ENCODE results near the gene ZXDC.

ZXDC gene

DNA sequence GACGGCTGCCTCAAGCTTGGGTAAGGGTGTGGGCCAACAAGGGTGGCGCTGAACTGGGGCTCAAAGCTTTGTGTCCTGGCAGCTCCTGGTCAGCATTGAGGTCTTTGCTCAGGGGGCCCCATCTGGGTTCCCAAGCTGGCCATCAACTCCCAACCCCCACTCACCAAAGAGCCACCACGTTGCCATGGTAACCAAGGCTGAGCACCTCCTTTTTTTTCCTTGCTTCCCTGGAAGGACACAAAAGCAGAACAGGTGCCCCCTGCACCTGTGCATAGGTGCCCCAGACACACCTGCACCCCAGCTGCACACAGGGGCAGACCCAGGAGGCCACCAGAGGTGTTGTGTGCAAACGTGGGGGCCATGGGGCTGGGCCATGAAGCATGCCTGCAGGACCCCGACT, 25.4 kb upstream of the ZXDC start:
- no peaks in the 10 kb centered on the region for H3K9me3 Mint-ChIP-seq
- peaks cover 8% of the 10 kb centered on the region for H3K4me1 Mint-ChIP-seq (ENCODE audit: low read depth)
- no peaks in the 10 kb centered on the region for H3K36me3 Mint-ChIP-seq (ENCODE audit: low read depth)
- H3K27ac Mint-ChIP-seq: no peak overlapping the region
- H3K27me3 Mint-ChIP-seq: peaks cover 6% of the 10 kb centered on the region
- intact Hi-C loops (cut with micrococcal nuclease): no loop called here
- H3K4me3 Mint-ChIP-seq: no peak overlapping the region

DNA sequence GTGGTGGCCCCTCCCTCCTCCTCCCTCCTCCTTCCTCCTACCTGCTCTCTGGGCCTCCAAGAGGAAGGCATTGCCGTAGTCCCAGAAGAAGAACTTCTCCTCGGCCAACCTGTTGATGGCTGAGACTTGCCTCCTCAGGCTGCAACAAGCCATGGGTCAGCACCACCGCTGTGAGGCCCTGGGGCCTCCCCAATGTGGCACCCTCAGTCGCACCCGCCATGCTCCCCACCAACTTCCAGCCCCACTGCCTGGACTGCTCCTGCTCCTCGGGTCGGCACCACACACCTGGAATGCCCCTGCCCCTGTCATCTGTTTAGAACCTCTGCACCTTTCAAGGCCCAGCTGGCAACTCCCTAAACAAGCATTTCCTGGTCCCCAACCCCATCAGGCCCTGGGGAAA, 24.3 kb upstream of the ZXDC start:
- peaks cover 2% of the 10 kb centered on the region for H3K27me3 Mint-ChIP-seq
- H3K4me1 Mint-ChIP-seq (ENCODE audit: low read depth): peaks cover 8% of the 10 kb centered on the region
- no peak overlapping the region for H3K4me3 Mint-ChIP-seq
- intact Hi-C loops (cut with micrococcal nuclease): no loop called here
- no peak overlapping the region for H3K27ac Mint-ChIP-seq
- H3K9me3 Mint-ChIP-seq: no peaks in the 10 kb centered on the region
- H3K36me3 Mint-ChIP-seq (ENCODE audit: low read depth): no peaks in the 10 kb centered on the region

DNA sequence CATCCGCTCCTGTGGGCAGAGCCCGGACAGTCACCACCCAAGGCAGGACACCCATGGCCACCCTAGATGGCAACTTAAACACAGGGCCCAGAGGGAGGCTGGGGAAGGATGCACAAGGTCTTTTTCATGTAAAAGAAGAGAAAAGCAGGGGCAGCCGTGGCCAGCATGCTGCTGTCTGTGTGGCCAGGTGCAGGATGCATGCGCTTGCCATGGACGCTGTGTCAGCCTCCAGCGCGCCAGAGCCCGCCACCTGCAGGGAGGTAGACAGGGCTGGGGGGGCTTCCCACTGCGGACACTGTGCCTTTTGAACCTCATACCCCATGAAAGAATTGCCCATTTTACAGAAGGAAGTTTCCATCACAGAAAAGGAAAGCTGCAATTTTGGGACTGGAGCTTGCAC, 23.7 kb upstream of the ZXDC start:
- Mint-ChIP-seq H3K4me3 (no peak overlapping the region), H3K4me1 (ENCODE audit: low read depth) (peaks cover 8% of the 10 kb centered on the region), H3K27ac (no peak overlapping the region), H3K36me3 (ENCODE audit: low read depth) (no peaks in the 10 kb centered on the region), H3K9me3 (no peaks in the 10 kb centered on the region), H3K27me3 (peaks cover 2% of the 10 kb centered on the region)
- intact Hi-C loops (cut with micrococcal nuclease): no loop called here

DNA sequence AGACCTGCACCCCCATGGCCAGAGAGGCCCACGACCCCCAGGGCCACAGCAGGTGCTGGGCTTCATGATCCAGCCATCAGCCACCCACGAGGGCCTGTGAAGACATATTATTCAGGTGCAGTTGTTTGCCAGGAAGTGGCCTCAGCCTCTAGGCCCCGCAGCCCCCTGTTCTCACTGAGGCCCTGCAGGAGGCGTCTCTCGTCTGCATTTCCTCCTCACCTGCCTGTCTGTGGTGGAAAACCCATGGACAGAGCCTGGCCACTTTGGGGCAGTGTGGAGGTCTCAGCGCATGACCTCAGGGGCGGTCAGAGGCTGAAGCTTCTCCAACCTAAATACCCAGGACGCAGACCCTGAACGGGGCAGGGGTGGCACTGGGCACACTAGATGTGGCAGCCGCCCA, 23.2 kb upstream of the ZXDC start:
- no peak overlapping the region for H3K27ac Mint-ChIP-seq
- H3K36me3 Mint-ChIP-seq (ENCODE audit: low read depth): no peaks in the 10 kb centered on the region
- no peak overlapping the region for H3K4me3 Mint-ChIP-seq
- intact Hi-C loops (cut with micrococcal nuclease): no loop called here
- peaks cover 2% of the 10 kb centered on the region for H3K27me3 Mint-ChIP-seq
- H3K9me3 Mint-ChIP-seq: no peaks in the 10 kb centered on the region
- peaks cover 8% of the 10 kb centered on the region for H3K4me1 Mint-ChIP-seq (ENCODE audit: low read depth)

DNA sequence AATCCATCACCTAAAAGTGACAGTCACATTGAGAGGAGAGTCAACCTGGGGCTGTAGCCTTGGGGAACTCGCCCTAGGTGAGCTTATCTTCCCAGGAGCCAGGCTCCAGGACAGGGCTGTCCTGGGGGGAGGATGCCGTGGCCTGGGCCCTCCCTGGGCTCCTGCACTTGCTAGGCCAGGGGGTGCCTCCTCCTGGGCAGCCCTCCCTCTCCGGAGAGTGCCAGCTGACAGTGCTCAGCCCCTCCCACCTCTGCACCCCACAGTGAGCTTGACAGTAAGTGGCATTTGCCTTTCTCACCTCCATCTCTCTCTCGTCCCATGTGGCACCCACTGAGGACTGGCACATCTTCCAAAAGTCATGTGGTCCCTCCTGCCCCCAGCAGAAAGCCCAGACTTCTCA, 22.8 kb upstream of the ZXDC start:
- Mint-ChIP-seq H3K4me1 (ENCODE audit: low read depth) (peaks cover 8% of the 10 kb centered on the region), H3K27me3 (peaks cover 2% of the 10 kb centered on the region)
- intact Hi-C loops (cut with micrococcal nuclease): no loop called here

DNA sequence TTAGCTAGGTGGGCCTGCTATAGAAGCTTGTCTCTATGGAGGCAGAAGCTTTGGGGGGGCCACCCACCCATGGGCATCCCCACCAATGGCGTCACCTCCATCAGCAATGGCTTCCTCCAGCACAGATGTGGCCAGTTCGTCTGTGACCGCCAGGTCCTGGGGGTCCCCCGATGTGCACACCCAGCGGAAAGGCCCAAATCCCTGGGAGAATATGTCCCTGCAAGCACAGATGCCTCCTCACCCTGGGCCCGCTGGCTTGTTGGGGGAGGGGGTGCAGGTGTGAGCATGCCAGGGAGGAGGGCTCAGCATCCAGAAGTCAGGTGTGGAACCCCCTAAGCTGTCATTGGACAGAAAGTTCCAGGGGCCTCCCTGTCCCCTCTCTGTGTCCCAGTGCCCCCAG, 22.3 kb upstream of the ZXDC start:
- Mint-ChIP-seq H3K4me1 (ENCODE audit: low read depth) (peaks cover 8% of the 10 kb centered on the region), H3K9me3 (no peaks in the 10 kb centered on the region), H3K4me3 (no peak overlapping the region), H3K27ac (no peak overlapping the region), H3K27me3 (peaks cover 2% of the 10 kb centered on the region), H3K36me3 (ENCODE audit: low read depth) (no peaks in the 10 kb centered on the region)
- intact Hi-C loops (cut with micrococcal nuclease): no loop called here

More for the DNA sequence above, 22.8 kb upstream of the ZXDC start:
- no peaks in the 10 kb centered on the region for H3K9me3 Mint-ChIP-seq
- no peak overlapping the region for H3K4me3 Mint-ChIP-seq
- no peaks in the 10 kb centered on the region for H3K36me3 Mint-ChIP-seq (ENCODE audit: low read depth)
- no peak overlapping the region for H3K27ac Mint-ChIP-seq

DNA sequence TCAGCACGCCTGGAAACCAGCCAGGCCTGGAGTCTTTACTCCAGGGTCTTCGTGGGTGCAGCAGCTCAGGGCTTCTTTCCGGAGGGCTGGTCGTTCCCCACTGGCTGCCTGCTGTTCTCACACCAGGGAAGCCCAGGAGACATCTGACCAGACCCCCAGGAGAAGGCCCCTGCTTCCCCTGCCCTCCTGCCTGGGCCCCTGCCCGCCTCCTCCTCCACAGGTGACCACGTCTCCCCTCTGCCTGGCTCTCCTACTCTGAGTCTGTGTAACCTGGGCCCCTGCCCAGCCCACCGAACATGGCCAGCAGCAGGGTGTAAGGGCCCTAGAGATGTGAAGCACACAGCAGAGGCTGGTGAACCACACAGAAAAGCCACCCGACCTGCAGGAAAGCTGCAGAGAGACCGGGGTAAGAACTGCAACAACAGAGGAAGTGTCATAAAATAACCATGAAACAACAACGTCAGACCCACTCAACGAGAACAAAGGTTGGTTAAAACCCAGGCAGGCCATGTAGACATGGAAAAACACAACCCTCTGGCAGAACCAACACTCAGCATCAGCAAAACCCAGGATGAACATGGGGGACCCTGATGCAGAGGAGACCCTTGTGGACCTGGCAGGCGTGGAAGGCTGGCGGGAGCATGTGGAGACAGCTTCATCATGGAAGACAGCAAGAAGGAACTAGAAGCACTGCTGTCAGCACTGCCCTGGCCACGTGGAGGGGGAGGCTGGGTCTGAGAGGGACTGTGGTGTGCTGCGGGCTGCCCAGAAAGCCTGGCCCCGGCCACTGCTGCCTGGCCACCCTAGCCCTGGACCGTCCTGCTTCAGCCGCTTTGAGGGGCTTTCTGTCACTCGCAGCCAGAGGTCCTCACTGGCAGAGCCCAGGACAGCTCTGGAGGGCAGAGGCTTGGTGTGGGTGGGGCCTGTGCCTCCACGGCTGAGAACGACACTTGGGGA, 21.5 kb upstream of the ZXDC start:
- H3K4me1 Mint-ChIP-seq (ENCODE audit: low read depth): peaks cover 9% of the 10 kb centered on the region
- no peak overlapping the region for H3K27ac Mint-ChIP-seq
- H3K36me3 Mint-ChIP-seq (ENCODE audit: low read depth): no peaks in the 10 kb centered on the region
- H3K27me3 Mint-ChIP-seq: peaks cover 2% of the 10 kb centered on the region
- intact Hi-C loops (cut with micrococcal nuclease): no loop called here
- H3K9me3 Mint-ChIP-seq: no peaks in the 10 kb centered on the region
- no peak overlapping the region for H3K4me3 Mint-ChIP-seq

DNA sequence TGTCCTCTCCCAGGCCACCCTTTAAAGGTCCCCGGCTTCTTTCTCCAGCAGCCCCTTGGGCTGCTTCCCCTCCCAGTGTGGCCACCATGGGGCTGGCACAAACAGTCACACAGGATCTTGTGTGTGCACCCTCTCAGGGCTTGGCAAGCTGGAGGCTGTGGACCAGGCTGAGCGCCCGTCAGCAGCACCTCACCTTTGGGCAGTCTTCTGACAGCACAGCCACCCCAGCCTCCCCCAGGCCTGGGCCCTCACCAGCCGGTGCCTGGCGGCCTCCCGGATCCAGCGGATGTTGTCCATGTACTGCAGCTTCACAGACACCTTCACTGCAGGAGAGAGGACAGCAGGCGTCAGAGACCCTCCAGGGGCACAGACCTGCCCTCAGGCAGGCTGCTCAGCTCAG, 20.1 kb upstream of the ZXDC start:
- H3K27me3 Mint-ChIP-seq: peaks cover 8% of the 10 kb centered on the region
- intact Hi-C loops (cut with micrococcal nuclease): no loop called here
- no peak overlapping the region for H3K27ac Mint-ChIP-seq

DNA sequence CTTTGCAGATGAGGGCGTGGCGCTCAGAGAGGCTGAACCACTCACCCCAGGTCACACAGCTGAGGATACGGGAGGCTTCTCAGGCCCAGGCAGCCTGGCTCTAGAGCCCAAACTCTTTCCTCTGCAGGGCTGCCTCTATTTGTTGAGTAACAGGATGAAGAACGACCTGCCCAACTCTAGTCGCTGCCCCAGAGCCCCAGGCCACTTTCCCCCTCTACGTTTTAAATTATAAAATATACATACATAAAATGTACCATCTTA, 19.2 kb upstream of the ZXDC start:
- peaks cover 8% of the 10 kb centered on the region for H3K27me3 Mint-ChIP-seq
- no peaks in the 10 kb centered on the region for H3K9me3 Mint-ChIP-seq
- H3K4me1 Mint-ChIP-seq (ENCODE audit: low read depth): peaks cover 23% of the 10 kb centered on the region
- H3K36me3 Mint-ChIP-seq (ENCODE audit: low read depth): no peaks in the 10 kb centered on the region
- intact Hi-C loops (cut with micrococcal nuclease): no loop called here
- no peak overlapping the region for H3K27ac Mint-ChIP-seq
- no peak overlapping the region for H3K4me3 Mint-ChIP-seq

More for the DNA sequence above, 20.1 kb upstream of the ZXDC start:
- Mint-ChIP-seq H3K9me3 (no peaks in the 10 kb centered on the region), H3K4me1 (ENCODE audit: low read depth) (peaks cover 23% of the 10 kb centered on the region), H3K4me3 (no peak overlapping the region), H3K36me3 (ENCODE audit: low read depth) (no peaks in the 10 kb centered on the region)

DNA sequence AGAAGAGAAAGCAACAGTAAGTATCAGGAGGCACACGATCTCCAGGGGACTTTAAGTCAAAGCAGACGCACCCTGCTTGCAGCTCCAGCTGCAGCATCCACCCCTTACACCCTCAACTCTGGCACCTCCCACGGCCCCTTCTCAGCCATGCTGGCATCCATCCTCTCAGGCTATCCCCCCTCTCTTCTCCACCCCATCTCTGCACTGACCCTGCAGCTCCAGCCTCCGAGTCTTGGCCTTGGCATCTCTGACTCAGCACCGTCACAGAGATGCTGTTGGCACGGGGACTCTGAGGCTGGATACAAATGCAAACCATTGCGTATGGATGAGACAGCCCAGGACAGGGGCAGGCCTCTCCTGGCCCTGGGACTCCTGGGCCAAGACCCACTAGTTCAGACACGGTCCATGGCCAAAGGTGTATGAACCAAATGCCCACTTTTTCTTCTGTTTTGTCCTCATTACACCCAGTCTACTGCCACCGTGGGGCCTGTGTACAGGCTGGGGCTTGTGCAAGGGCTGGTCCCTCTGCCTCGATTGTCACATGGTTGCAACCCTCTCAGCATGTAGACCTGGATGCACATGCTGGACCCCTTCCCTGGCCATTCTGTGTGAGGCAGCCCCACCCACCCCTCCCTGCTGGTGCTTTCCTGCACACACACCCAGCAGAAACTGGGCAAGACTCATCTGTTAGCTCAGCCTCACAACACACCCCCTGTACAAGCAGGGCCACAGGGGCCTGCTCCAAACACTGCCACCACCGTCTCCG, 18.7 kb upstream of the ZXDC start:
- Mint-ChIP-seq H3K9me3 (no peaks in the 10 kb centered on the region), H3K4me1 (ENCODE audit: low read depth) (peaks cover 23% of the 10 kb centered on the region), H3K27me3 (peaks cover 8% of the 10 kb centered on the region), H3K4me3 (no peak overlapping the region), H3K36me3 (ENCODE audit: low read depth) (no peaks in the 10 kb centered on the region), H3K27ac (no peak overlapping the region)
- intact Hi-C loops (cut with micrococcal nuclease): no loop called here

DNA sequence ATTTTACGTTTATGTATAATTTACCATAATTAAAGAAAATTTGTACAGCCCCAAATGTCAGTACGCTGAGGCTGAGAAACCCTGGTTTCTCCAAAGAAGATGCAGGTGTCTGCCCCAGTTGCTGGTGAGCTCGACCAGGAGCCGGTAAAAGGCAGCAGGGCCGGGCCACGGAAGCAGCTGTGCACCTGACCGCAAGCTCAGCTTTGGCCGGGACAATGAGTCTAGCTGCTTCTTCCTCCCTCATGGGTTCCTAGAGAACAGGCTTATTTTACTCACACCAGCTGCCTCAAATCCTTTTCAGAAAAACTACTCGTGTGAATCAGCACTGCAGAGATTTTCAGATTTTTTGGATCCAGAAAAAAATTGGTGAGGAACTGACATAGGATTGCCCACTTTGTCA, 18.0 kb upstream of the ZXDC start:
- no peak overlapping the region for H3K27ac Mint-ChIP-seq
- intact Hi-C loops (cut with micrococcal nuclease): no loop called here
- no peak overlapping the region for H3K4me3 Mint-ChIP-seq
- no peaks in the 10 kb centered on the region for H3K36me3 Mint-ChIP-seq (ENCODE audit: low read depth)
- H3K27me3 Mint-ChIP-seq: peaks cover 8% of the 10 kb centered on the region
- H3K9me3 Mint-ChIP-seq: no peaks in the 10 kb centered on the region
- peaks cover 23% of the 10 kb centered on the region for H3K4me1 Mint-ChIP-seq (ENCODE audit: low read depth)

DNA sequence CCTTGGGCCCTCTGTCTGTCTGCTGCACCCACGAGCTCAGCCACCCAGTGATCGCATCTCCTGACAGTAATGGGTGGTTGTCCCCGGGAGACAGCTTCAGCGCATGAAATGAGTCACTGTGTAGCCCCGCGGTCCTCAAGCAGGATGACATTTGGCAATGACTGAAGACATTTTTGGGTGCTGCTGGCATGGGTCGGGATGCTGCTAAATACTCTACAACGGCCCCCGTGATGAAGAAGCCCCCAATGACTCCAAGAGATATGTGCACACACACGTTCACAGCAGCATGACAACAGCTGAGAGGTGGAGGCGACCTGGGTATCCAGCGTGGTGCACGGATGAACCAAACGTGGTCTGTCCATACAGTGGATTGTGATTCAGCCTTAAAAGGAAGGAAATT, 17.4 kb upstream of the ZXDC start:
- peaks cover 8% of the 10 kb centered on the region for H3K27me3 Mint-ChIP-seq
- H3K4me1 Mint-ChIP-seq (ENCODE audit: low read depth): peaks cover 23% of the 10 kb centered on the region
- no peak overlapping the region for H3K27ac Mint-ChIP-seq
- H3K4me3 Mint-ChIP-seq: no peak overlapping the region
- H3K36me3 Mint-ChIP-seq (ENCODE audit: low read depth): no peaks in the 10 kb centered on the region
- intact Hi-C loops (cut with micrococcal nuclease): no loop called here
- no peaks in the 10 kb centered on the region for H3K9me3 Mint-ChIP-seq

DNA sequence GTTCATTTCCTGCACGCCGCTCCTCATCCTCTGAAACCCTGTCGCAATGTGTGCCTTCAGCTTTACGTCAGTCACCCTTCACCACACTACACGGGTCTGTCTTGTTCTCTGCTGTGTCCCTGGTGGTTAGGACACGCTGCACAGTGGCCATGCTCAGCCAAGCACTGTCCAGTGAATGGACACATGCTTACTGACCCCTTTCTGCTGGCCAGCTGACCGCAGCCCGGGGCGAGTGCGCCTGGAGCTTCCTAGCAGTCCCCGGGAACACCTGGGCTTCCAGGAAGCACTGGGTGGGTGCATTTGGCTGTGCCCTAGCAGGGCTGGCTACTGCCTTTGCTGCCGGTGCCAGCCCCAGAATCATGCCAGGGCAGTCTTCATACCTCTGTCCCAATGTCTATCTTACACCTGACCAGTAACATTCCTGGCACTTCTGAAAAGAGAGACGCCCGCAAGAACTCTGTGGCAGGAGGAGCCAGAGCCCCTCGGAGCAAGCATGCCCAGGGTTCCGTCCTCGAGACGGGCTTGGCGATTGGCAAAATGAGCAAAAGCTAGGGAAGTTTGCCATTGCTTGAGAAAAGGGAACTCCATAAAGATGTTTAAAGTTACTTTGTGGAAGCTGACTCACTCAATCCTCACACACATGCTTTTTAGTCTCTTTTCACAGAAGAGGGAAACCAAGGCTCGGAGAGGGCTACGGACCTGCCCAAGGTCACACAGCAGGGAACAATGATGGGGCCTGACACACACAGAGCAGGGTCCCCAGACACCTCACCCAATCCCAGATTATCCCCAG, 15.7 kb upstream of the ZXDC start:
- Mint-ChIP-seq H3K4me3 (no peak overlapping the region), H3K36me3 (ENCODE audit: low read depth) (no peaks in the 10 kb centered on the region), H3K4me1 (ENCODE audit: low read depth) (peaks cover 21% of the 10 kb centered on the region), H3K9me3 (no peaks in the 10 kb centered on the region), H3K27ac (no peak overlapping the region), H3K27me3 (peaks cover 6% of the 10 kb centered on the region)
- intact Hi-C loops (cut with micrococcal nuclease): no loop called here

DNA sequence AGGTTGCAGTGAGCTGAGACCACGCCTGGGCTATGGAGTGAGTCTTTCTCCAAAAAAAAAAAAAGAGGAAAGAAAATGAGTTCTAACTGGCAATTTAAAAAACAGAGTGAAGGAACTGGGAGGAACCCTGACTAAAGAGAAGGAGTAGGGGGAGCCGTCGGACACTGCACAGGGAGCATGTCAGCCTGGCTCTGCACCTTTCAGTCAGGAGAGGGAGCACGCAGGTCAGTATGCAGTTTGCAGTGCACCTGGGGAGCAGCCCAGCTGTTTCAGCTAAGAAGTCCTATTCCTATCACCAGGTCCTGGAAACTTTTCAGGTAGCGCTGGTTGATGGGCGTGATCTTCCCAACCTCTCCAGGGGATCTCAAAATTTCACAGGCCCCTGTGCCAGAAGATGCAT, 14.9 kb upstream of the ZXDC start:
- Mint-ChIP-seq H3K9me3 (no peaks in the 10 kb centered on the region), H3K4me3 (no peak overlapping the region)

More for the DNA sequence above, 14.9 kb upstream of the ZXDC start:
- intact Hi-C loops (cut with micrococcal nuclease): no loop called here
- peaks cover 6% of the 10 kb centered on the region for H3K27me3 Mint-ChIP-seq
- no peaks in the 10 kb centered on the region for H3K36me3 Mint-ChIP-seq (ENCODE audit: low read depth)
- H3K27ac Mint-ChIP-seq: no peak overlapping the region
- H3K4me1 Mint-ChIP-seq (ENCODE audit: low read depth): peaks cover 21% of the 10 kb centered on the region
